Measurements from ENCODE around the gene GRIN1. TPM values are rescaled to one million over a fixed set of nuclear protein-coding genes. Genes with fewer than 3 reads are reported as not detected.

Gene GRIN1
- total RNA-seq, 4 donors from 2014 or later, result 0.11 to 0.50 (median 0.19) TPM; not detected in 1

DNA sequence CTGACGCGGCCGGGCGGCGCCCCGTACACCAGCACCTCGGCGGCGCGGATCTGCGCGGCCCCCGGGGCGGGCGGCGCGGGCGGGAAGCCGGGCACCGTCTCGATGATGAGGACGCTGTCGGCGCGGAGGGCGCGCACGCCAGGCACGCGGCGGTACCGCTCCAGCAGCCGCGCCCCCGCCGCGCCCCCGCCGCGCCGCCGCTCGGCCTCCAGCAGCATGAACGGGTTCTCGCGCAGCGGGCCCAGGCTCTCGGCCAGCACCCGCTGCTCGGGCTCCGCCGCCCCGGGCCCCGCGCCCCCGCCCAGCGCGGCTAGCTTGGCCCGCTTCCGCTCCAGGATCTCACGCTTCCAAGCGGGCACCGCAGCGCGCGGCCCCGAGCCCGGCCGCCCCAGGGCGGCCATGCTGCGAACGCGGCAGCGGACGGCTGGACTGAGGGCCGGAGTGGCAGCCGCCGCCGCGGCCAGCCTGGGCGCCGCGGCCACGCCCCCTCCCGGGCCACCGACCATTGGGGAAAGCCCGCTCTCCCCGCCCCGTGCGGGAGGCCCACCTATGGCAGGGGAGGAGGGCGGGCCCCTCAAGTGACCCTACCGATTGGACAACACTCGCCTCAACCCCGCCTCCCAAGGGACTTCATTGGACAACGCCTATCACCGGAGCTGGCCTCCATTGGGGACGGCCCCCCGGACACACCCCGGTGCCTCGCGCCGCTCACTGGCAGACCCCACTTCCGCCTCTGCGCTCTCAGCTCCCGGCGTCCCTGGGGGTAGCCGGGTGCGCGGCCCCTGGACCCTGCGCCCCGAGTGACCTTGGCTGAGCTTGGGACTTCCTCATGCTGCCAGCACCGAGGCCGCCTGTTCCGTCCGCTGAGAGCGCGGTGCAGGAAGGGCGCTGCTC is 61.6 kb downstream of the GRIN1 start, which contains the start of gene TPRN:
Gene TPRN (minus strand): TSS at position 431 of the 894 bp plus-strand sequence. CDS start 30 bp downstream, at position 401.
- no peaks in the 10 kb centered on the region for H3K36me3 ChIP-seq
- DNase-seq (ENCODE audit: extremely low spot score), result peak; percentile 100
- TF ChIP-seq POLR2AphosphoS5 (IDR thresholded peaks at IDR 0.05) (peak; percentile 83 to 91), EP300 (IDR thresholded peaks at IDR 0.05) (no peak), POLR2A (IDR thresholded peaks at IDR 0.05; ENCODE audit: low read depth) (peak; percentile 62)
- TF ChIP-seq, protein P1, sequence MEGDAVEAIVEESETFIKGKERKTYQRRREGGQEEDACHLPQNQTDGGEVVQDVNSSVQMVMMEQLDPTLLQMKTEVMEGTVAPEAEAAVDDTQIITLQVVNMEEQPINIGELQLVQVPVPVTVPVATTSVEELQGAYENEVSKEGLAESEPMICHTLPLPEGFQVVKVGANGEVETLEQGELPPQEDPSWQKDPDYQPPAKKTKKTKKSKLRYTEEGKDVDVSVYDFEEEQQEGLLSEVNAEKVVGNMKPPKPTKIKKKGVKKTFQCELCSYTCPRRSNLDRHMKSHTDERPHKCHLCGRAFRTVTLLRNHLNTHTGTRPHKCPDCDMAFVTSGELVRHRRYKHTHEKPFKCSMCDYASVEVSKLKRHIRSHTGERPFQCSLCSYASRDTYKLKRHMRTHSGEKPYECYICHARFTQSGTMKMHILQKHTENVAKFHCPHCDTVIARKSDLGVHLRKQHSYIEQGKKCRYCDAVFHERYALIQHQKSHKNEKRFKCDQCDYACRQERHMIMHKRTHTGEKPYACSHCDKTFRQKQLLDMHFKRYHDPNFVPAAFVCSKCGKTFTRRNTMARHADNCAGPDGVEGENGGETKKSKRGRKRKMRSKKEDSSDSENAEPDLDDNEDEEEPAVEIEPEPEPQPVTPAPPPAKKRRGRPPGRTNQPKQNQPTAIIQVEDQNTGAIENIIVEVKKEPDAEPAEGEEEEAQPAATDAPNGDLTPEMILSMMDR (IDR thresholded peaks at IDR 0.05), result peak in 1 of 3 experiments; percentile 18
- no peaks in the 10 kb centered on the region for H3K9me3 ChIP-seq
- H3K27me3 ChIP-seq, result no peaks in the 10 kb centered on the region
- peaks cover 72 to 85% (median 74%) of the 10 kb centered on the region in 4 donors for H3K4me1 ChIP-seq
- peak within 1 kb of the TSS; percentile 79 to 86 (median 84) for H3K27ac ChIP-seq (replicated peaks in 1 of 4)
- peak within 1 kb of the TSS; percentile 70 to 76 (median 74) for H3K4me3 ChIP-seq
- intact Hi-C loops (cut with DNase I), result loop anchor here (2.0 kb wide), 1 partner anchor 20 kb away; no protein-coding TSS in a partner anchor
- WGBS, result no CpG with 5 or more reads among the region's 118 CpGs

DNA sequence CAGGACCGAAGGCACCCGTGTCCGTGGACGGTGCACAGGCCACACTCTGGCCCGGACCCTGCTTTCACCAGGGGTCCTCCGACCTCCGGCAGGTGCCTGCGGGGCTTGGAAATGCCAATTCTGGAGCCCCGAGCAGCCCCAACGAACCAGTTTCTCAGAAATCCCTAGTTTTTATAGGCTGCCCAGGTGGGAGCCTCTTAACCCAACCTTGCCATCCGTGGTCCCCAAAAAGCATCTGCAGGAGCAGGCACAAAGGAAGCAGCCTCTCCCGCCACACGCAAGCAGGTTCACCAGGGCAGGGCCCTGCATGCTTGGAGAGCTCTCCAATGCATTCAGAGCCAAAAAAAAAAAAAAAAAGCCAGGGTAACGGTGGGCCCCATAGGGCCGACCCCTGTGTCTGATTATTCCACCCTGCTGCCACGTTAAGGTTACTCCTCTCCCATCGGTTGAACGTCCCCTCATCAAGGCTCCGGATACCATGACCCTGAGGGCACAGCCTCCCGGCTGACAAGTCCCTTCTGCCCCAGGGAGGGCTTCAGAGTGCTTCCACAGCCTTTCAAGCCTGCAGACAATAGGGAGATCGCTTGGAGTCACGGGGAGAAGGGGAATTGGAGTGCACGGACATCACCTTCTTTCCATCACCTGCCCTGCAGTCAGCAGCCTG is 62.4 kb downstream of the GRIN1 start:
- peak overlapping the region; percentile 79 to 86 (median 84) for H3K27ac ChIP-seq (replicated peaks in 1 of 4)
- TF ChIP-seq POLR2A (IDR thresholded peaks at IDR 0.05; ENCODE audit: low read depth), result no peak
- TF ChIP-seq, protein P1 (IDR thresholded peaks at IDR 0.05), result no peak
- no peak for TF ChIP-seq POLR2AphosphoS5 (IDR thresholded peaks at IDR 0.05)
- TF ChIP-seq EP300 (IDR thresholded peaks at IDR 0.05), result no peak
- H3K4me3 ChIP-seq, result peak overlapping the region; percentile 70 to 76 (median 74)
- no peaks in the 10 kb centered on the region for H3K27me3 ChIP-seq
- intact Hi-C loops (cut with DNase I), result loop anchor here (2.0 kb wide), 1 partner anchor 19 kb away; no protein-coding TSS in a partner anchor
- no peak for DNase-seq (ENCODE audit: extremely low spot score)
- peaks cover 74 to 84% (median 77%) of the 10 kb centered on the region in 4 donors for H3K4me1 ChIP-seq
- H3K36me3 ChIP-seq, result no peaks in the 10 kb centered on the region
- WGBS, result 31% methylated on average over 13 of the region's 23 CpGs
- H3K9me3 ChIP-seq, result no peaks in the 10 kb centered on the region

DNA sequence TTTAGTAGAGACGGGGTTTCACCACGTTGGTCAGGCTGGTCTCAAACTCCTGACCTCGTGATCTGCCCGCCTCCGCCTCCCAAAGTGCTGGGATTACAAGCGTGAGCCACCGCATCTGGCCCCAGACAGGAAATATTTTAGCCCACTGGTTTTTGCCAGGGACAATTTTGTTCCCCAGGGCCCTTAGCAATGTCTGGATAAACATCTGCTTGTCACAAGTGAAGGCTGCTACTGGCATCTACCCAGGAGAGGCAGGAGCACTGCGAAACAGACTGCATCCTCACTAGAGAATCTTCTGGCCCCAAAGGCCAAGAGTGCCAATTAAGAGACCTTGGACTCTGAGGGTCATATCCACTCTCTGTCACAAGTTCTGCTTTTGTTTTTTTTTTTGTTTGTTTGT is 64.0 kb downstream of the GRIN1 start:
- TF ChIP-seq EP300 (IDR thresholded peaks at IDR 0.05) (no peak), POLR2A (IDR thresholded peaks at IDR 0.05; ENCODE audit: low read depth) (no peak), POLR2AphosphoS5 (IDR thresholded peaks at IDR 0.05) (no peak)
- TF ChIP-seq, protein P1 (IDR thresholded peaks at IDR 0.05), result no peak
- WGBS, result 82% methylated on average over 8 of the region's 8 CpGs
- intact Hi-C loops (cut with DNase I), result no loop called here
- peaks cover 0 to 5% (median 0%) of the 10 kb centered on the region in 4 donors for H3K36me3 ChIP-seq
- DNase-seq (ENCODE audit: extremely low spot score), result no peak
- no peak overlapping the region for H3K27ac ChIP-seq (replicated peaks in 1 of 4)
- H3K4me1 ChIP-seq, result peaks cover 68 to 81% (median 77%) of the 10 kb centered on the region in 4 donors
- H3K4me3 ChIP-seq, result no peak overlapping the region
- H3K27me3 ChIP-seq, result no peaks in the 10 kb centered on the region
- H3K9me3 ChIP-seq, result no peaks in the 10 kb centered on the region

DNA sequence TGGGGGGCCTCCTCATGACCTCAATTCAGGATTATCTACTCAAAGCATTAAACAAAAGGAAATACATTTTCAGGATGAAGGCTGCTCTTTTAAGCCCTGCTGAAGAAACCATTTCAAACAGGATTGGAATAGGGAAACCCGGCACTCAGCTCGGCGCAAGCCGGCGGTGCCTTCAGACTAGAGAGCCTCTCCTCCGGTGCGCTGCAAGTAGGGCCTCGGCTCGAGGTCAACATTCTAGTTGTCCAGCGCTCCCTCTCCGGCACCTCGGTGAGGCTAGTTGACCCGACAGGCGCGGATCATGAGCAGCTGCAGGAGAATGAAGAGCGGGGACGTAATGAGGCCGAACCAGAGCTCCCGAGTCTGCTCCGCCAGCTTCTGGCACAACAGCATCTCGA is 65.8 kb downstream of the GRIN1 start:
- no peaks in the 10 kb centered on the region for H3K9me3 ChIP-seq
- WGBS, result 52% methylated on average over 5 of the region's 21 CpGs
- peaks cover 50 to 63% (median 59%) of the 10 kb centered on the region in 4 donors for H3K4me1 ChIP-seq
- H3K4me3 ChIP-seq, result peak overlapping the region; percentile 78 to 95 (median 87)
- TF ChIP-seq, protein P1 (IDR thresholded peaks at IDR 0.05), result no peak
- TF ChIP-seq EP300 (IDR thresholded peaks at IDR 0.05) (no peak), POLR2A (IDR thresholded peaks at IDR 0.05; ENCODE audit: low read depth) (no peak), POLR2AphosphoS5 (IDR thresholded peaks at IDR 0.05) (no peak)
- no peaks in the 10 kb centered on the region for H3K27me3 ChIP-seq
- intact Hi-C loops (cut with DNase I), result no loop called here
- DNase-seq (ENCODE audit: extremely low spot score), result no peak
- H3K27ac ChIP-seq (replicated peaks in 1 of 4), result peak overlapping the region; percentile 80 to 91 (median 84)
- H3K36me3 ChIP-seq, result peaks cover 0 to 19% (median 0%) of the 10 kb centered on the region in 4 donors

Measured in esophagus muscularis mucosa (tissue), 4 donors.